Upper lobe of right lung (tissue), 1 donor: ENCODE data around the gene IFI27L1. TPM values are rescaled to one million over a fixed set of nuclear protein-coding genes. Genes with fewer than 3 reads are reported as not detected.

ENCODE experiments used
- ATAC-seq: fragments of 200-7000 bp; cut with Tn5 transposase; one replicate; pipeline ENCODE4 v1.9.1; 2020; ENCODE audit warnings: mild to moderate bottlenecking, moderate library complexity
- DNase-seq: peaks from one replicate; pipeline ENCODE4 v3.0.0-alpha.2; 2020
- H3K27ac ChIP-seq: fragments of 200-600 bp; one replicate; pipeline ENCODE4 v1.8.0; 2022
- H3K27me3 ChIP-seq: fragments of 200-600 bp; one replicate; pipeline ENCODE4 v1.8.0; 2022; ENCODE audit warnings: mild to moderate bottlenecking
- H3K36me3 ChIP-seq: fragments of 200-600 bp; one replicate; pipeline ENCODE4 v1.8.0; 2022
- H3K4me1 ChIP-seq: fragments of 200-600 bp; one replicate; pipeline ENCODE4 v1.8.0; 2022
- H3K4me3 ChIP-seq: fragments of 200-600 bp; one replicate; pipeline ENCODE4 v1.8.0; 2022; ENCODE audit warnings: mild to moderate bottlenecking
- H3K9me3 ChIP-seq: fragments of 200-600 bp; one replicate; pipeline ENCODE4 v1.8.0; 2022
- intact Hi-C: fragments of 100-400 bp; cut with DNase I; formaldehyde crosslinking; loops from one replicate; pipeline ENCODE4 v1.11.0; 2022
- total RNA-seq: library from RNA; stranded (reverse); fragmentation: NEBNext Ultra II Directional; extraction: Animal tissue kit (Norgen Biotek cat#: 25700); gene quantifications from one replicate; pipeline ENCODE4 v1.2.1, GENCODE V29; 2021
- TF ChIP-seq, protein P1 (sequence below): fragments of 200-600 bp; IDR thresholded peaks from one replicate; pipeline ENCODE4 v1.8.0; 2022; ENCODE audit warnings: antibody characterized with exemption
- donor health status: DM: no; HTN: yes; CAD: no; lungs with severe emphysema.

The IFI27L1 gene
- total RNA-seq, 1 donor from 2014 or later = 15.2 TPM

- Histone ChIP-seq H3K9me3 (no peaks in the 10 kb centered on the region), H3K27me3 (no peaks in the 10 kb centered on the region), H3K4me3 (no peak overlapping the region), H3K36me3 (no peaks in the 10 kb centered on the region), H3K27ac (no peak overlapping the region), H3K4me1 (no peaks in the 10 kb centered on the region)
- intact Hi-C loops = loop anchor here (5.0 kb wide), 1 partner anchor 93 kb away; no protein-coding TSS in a partner anchor
- no peak for DNase-seq
- TF ChIP-seq, protein P1, sequence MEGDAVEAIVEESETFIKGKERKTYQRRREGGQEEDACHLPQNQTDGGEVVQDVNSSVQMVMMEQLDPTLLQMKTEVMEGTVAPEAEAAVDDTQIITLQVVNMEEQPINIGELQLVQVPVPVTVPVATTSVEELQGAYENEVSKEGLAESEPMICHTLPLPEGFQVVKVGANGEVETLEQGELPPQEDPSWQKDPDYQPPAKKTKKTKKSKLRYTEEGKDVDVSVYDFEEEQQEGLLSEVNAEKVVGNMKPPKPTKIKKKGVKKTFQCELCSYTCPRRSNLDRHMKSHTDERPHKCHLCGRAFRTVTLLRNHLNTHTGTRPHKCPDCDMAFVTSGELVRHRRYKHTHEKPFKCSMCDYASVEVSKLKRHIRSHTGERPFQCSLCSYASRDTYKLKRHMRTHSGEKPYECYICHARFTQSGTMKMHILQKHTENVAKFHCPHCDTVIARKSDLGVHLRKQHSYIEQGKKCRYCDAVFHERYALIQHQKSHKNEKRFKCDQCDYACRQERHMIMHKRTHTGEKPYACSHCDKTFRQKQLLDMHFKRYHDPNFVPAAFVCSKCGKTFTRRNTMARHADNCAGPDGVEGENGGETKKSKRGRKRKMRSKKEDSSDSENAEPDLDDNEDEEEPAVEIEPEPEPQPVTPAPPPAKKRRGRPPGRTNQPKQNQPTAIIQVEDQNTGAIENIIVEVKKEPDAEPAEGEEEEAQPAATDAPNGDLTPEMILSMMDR = no peak
- ATAC-seq = no peak
Observed at GRCh38 chr14:94135476-94135875, 54.4 kb downstream of the IFI27L1 start.

DNA sequence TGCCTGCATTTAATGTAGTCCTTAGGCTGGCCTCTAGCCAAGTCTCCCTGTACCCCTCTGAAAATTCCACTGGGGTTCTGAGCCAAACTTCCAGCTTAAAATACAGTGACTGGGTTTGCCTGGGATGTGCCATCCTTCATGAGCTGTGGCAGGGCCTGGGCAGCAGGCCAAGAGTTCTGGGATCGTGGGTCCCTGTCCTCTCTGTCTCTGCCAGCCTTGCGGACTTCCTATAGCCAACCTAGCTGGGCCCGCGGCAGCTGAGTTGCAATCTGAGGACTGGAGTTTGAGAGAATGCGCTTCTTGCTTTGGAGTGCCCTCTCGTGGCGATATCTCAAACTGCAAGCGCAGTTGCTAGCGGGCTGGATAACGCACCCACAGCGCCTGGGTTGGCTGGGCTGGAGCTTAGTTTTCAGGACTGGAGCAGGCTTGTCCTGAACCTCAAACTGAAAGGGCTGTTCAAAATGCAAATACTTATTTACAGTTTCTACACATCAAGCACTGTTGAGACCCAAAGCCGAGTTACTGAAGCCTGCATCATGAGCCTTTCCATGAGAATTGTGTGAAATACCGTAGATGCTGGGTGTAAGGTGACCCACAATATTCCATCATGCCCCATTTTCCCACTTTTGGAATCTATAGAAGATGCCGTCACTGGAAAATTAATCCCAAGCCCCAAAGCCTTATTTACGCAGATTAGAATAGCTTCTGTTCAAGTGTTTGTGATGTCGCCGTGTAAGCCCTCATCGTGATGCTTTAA is 55.6 kb downstream of the IFI27L1 start:
- Histone ChIP-seq H3K4me1 (no peaks in the 10 kb centered on the region), H3K4me3 (no peak overlapping the region), H3K27me3 (no peaks in the 10 kb centered on the region), H3K36me3 (no peaks in the 10 kb centered on the region), H3K9me3 (no peaks in the 10 kb centered on the region), H3K27ac (no peak overlapping the region)
- intact Hi-C loops = loop anchor here (5.0 kb wide), 1 partner anchor 94 kb away; no protein-coding TSS in a partner anchor
- ATAC-seq = peak; percentile 97
- TF ChIP-seq, protein P1 = peak; percentile 99
- DNase-seq = peak; percentile 92

DNA sequence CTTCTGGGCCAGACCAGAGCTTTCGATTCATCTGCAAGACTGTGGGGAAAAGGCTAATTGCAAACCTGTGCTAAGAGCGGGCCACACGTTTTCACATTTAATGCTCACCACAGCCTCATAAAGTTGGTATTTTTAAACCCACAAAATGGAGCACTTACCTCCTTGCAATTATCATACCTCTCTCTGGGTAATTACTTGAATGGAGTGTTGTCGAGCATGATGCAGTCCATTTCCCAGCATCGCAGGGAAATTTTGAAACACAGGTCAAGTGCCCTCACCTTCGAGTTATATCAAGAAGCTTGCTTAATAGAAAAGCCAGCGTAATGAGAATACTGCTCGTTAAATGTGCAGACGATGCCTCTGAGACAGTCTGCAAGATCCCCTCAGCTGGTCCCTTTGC is 57.1 kb downstream of the IFI27L1 start:
- no peak for DNase-seq
- Histone ChIP-seq H3K4me1 (no peaks in the 10 kb centered on the region), H3K36me3 (no peaks in the 10 kb centered on the region), H3K27me3 (no peaks in the 10 kb centered on the region), H3K9me3 (no peaks in the 10 kb centered on the region), H3K27ac (no peak overlapping the region), H3K4me3 (no peak overlapping the region)
- TF ChIP-seq, protein P1 = no peak
- peak; percentile 49 for ATAC-seq
- intact Hi-C loops = loop anchor here (5.0 kb wide), 1 partner anchor 96 kb away; no protein-coding TSS in a partner anchor

DNA sequence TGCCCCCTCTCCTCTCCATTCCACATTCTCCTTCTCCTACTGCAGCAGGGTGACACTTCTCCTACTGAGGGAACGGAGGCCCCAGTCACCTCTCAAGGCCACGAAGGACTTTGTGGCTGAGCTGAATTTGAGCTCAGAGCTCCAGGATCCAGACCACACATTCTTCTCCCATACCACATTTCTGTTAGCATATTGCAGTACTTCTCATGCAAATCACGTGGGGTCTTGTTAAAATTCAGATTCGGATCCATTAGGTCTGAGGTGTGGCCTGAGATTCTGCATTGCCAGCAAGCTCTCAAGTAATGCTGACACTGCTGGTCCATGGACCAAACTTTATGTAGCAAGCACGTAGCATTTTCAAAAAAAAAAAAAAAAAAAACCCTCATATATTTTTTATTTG is 57.9 kb downstream of the IFI27L1 start:
- ATAC-seq (no peak), DNase-seq (no peak)
- TF ChIP-seq, protein P1 = no peak
- no peak overlapping the region for H3K27ac ChIP-seq
- H3K36me3 ChIP-seq = no peaks in the 10 kb centered on the region
- no peaks in the 10 kb centered on the region for H3K9me3 ChIP-seq
- intact Hi-C loops = loop anchor here (5.0 kb wide), 1 partner anchor 97 kb away; no protein-coding TSS in a partner anchor
- H3K4me3 ChIP-seq = no peak overlapping the region
- no peaks in the 10 kb centered on the region for H3K4me1 ChIP-seq
- H3K27me3 ChIP-seq = no peaks in the 10 kb centered on the region

DNA sequence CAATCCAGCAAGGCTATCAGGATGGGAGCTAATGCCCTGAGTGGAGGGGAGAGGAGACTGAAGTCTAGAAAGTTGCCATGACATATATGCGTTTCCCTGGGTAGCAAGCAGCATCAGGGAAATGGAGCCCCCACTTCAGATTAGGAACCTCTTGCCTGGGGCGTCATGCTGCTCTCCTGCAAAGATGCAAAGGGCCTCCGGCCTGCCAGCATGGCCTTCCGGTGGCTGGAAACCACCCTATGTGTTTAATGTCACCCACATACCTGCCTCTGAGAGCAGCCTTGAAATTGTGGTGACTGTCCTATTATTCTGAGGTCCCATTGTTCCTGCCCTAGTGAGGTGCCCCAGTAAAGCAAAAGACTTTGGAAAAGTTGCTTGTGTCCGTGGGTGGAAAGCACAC is 58.3 kb downstream of the IFI27L1 start:
- intact Hi-C loops = loop anchor here (5.0 kb wide), 1 partner anchor 97 kb away; no protein-coding TSS in a partner anchor
- DNase-seq (no peak), ATAC-seq (no peak)
- H3K27ac ChIP-seq = no peak overlapping the region
- H3K36me3 ChIP-seq = no peaks in the 10 kb centered on the region
- H3K4me3 ChIP-seq = no peak overlapping the region
- H3K4me1 ChIP-seq = no peaks in the 10 kb centered on the region
- no peaks in the 10 kb centered on the region for H3K9me3 ChIP-seq
- H3K27me3 ChIP-seq = no peaks in the 10 kb centered on the region
- TF ChIP-seq, protein P1 = no peak
